K562 (cell line): Measurements from ENCODE around the gene SF3A2. TPM values are rescaled to one million over a fixed set of nuclear protein-coding genes. Genes with fewer than 3 reads are reported as not detected.
A peak's percentile ranks its signal among the peaks of the same experiment; 100 is the strongest.

ENCODE experiments used
- CBX1 ChIP-seq: sonication (generic); IDR thresholded peaks from 2 replicates; pipeline ENCODE4 v1.6.1; 2016; ENCODE audit warnings: antibody characterized with exemption, low read depth, mild to moderate bottlenecking
- CBX2 ChIP-seq: fragments of 200-600 bp; sonication (generic); IDR thresholded peaks from one replicate; pipeline ENCODE4 v1.6.1; 2012; ENCODE audit warnings: mild to moderate bottlenecking, low read length, inconsistent platforms; ENCODE audit not compliant: insufficient read depth, poor library complexity, severe bottlenecking
- ELF1 ChIP-seq: fragments of 200-800 bp; sonication (Bioruptor generic); IDR thresholded peaks from 2 replicates; pipeline ENCODE4 v1.6.1; 2016; ENCODE audit warnings: missing genetic modification characterization, missing compliant biosample characterization
- HOMEZ ChIP-seq: fragments of 250-450 bp; sonication (Bioruptor Pico); IDR thresholded peaks from 2 replicates; pipeline ENCODE4 v1.4.0; 2020; ENCODE audit warnings: mild to moderate bottlenecking, moderate library complexity
- ID3 ChIP-seq, 2 experiments: fragments of 250-450 bp in 1 of 2; fragments of 450-650 bp in 1 of 2; sonication (Bioruptor Pico) in 1 of 2; IDR thresholded peaks; 2 replicates each; pipeline versions ENCODE4 v1.6.1 to v1.8.0; 2016 to 2021; ENCODE audit warnings: mild to moderate bottlenecking in 2 of 2, moderate library complexity in 2 of 2, missing compliant biosample characterization in 1 of 2, missing genetic modification characterization in 1 of 2
- KAT8 ChIP-seq: fragments of 450-650 bp; IDR thresholded peaks from 2 replicates; pipeline ENCODE4 v1.6.1; 2016; ENCODE audit warnings: low read depth, mild to moderate bottlenecking
- MAX ChIP-seq: sonication (generic); formaldehyde crosslinking; IDR thresholded peaks from 2 replicates; pipeline ENCODE4 v1.9.0; 2022; ENCODE audit warnings: mild to moderate bottlenecking, missing genetic modification reagents
- MEIS2 ChIP-seq: fragments of 450-650 bp; IDR thresholded peaks from 2 replicates; pipeline ENCODE4 v1.6.1; 2014; ENCODE audit warnings: mild to moderate bottlenecking; ENCODE audit not compliant: partially characterized antibody
- RBFOX2 ChIP-seq: fragments of 200-400 bp; formaldehyde crosslinking; IDR thresholded peaks from 2 replicates; pipeline ENCODE4 v1.6.1; 2017; ENCODE audit warnings: low read depth, mild to moderate bottlenecking, low read length, moderate library complexity
- RBM15 ChIP-seq: fragments of 200-400 bp; formaldehyde crosslinking; IDR thresholded peaks from 2 replicates; pipeline ENCODE4 v1.6.1; 2018; ENCODE audit warnings: mild to moderate bottlenecking, low read length, moderate library complexity; ENCODE audit not compliant: insufficient read depth
- RNF2 ChIP-seq: sonication (generic); IDR thresholded peaks from 2 replicates; pipeline ENCODE4 v1.6.1; 2016
- SMARCA5 ChIP-seq: fragments of 450-650 bp; IDR thresholded peaks from 2 replicates; pipeline ENCODE4 v1.6.1; 2016
- SMARCC2 ChIP-seq: fragments of 450-650 bp; IDR thresholded peaks from 2 replicates; pipeline ENCODE4 v1.6.1; 2017; ENCODE audit warnings: antibody characterized with exemption, moderate library complexity, mild to moderate bottlenecking, low read depth
- SRSF7 ChIP-seq: fragments of 200-400 bp; formaldehyde crosslinking; optimal IDR thresholded peaks from 2 replicates; pipeline ENCODE3; 2017; ENCODE audit warnings: mild to moderate bottlenecking, low read depth, low read length
- TARDBP ChIP-seq: fragments of 450-650 bp; IDR thresholded peaks from 2 replicates; pipeline ENCODE4 v1.6.1; 2016
- TBL1XR1 ChIP-seq, 2 experiments: IDR thresholded peaks; 2 replicates each; pipeline ENCODE4 v1.6.1; 2012; ENCODE audit warnings: improper control_type of control experiment in 2 of 2, low read length in 2 of 2, mild to moderate bottlenecking in 1 of 2
- ZBTB33 ChIP-seq: sonication (generic); formaldehyde crosslinking; IDR thresholded peaks from 2 replicates; pipeline ENCODE4 v1.8.1; 2023; ENCODE audit warnings: mild to moderate bottlenecking, missing genetic modification reagents
- ZEB2 ChIP-seq: fragments of 450-650 bp; IDR thresholded peaks from 2 replicates; pipeline ENCODE4 v1.6.1; 2016
- ZNF277 ChIP-seq: fragments of 250-450 bp; sonication (Bioruptor Pico); IDR thresholded peaks from 2 replicates; pipeline ENCODE4 v1.8.0; 2022; ENCODE audit warnings: inconsistent platforms, mild to moderate bottlenecking, moderate library complexity, borderline replicate concordance
- ZNF280B ChIP-seq: fragments of 250-450 bp; sonication (Bioruptor Pico); IDR thresholded peaks from 2 replicates; pipeline ENCODE4 v1.5.1; 2021; ENCODE audit warnings: mild to moderate bottlenecking
- polyA plus RNA-seq, 8 experiments: library from polyadenylated mRNA; depleted of rRNA in 4 of 8; stranded (reverse) in 5 of 8; unstranded in 3 of 8; fragments of >200 nt; fragmentation: Nextera tagmentation in 2 of 8; fragmentation: Illumina TruSeq in 1 of 8; extraction: Ambion mirVana in 2 of 8; extraction: Trizol in 1 of 8; gene quantifications; 2 replicates each; pipeline versions ENCODE4 v1.2.1 to v1.2.3, GENCODE V29; 2011 to 2014; ENCODE audit warnings: inconsistent platforms in 1 of 8, missing spikeins in 1 of 8
- total RNA-seq, 7 experiments: library from RNA; depleted of rRNA in 6 of 7; stranded (reverse); fragments of >200 nt in 6 of 7; fragmentation: Illumina TruSeq in 2 of 7; extraction: Trizol in 2 of 7; gene quantifications; 2 replicates each; pipeline versions ENCODE4 v1.2.1 to v1.2.3, GENCODE V29; 2011 to 2021; ENCODE audit warnings: low replicate concordance in 1 of 7

The SF3A2 gene
- total and polyA plus RNA-seq, 9 of the 15 experiments (the other 6 are each of a cell fraction or from before 2014, with no cell fraction given), result 0.17 to 194 (median 22.8) TPM

GRCh38 chr19:2273356-2274184 is 36.9 kb downstream of the SF3A2 start (continued):
- TF ChIP-seq SMARCC2, result no peak
- TF ChIP-seq RNF2, result no peak
- peak; percentile 84 for TF ChIP-seq RBFOX2
- peak; percentile 52; the same call in 1 of the 2 replicates for TF ChIP-seq TARDBP
- 0 out of 2 replicates have a peak, but pooled peaks have one; percentile 7 for TF ChIP-seq ZNF280B (CRISPR knock-in tag)
- TF ChIP-seq CBX2, result no peak
- 0 out of 2 replicates have a peak, but pooled peaks have one; percentile 40 for TF ChIP-seq ZEB2
- TF ChIP-seq MEIS2, result peak; percentile 9
- TF ChIP-seq ELF1 (tag), result peak; percentile 99
- no peak for TF ChIP-seq HOMEZ (CRISPR knock-in tag)
- TF ChIP-seq MAX (CRISPR knock-in tag), result peak; percentile 76
- TF ChIP-seq ZBTB33 (CRISPR knock-in tag), result peak; percentile 78
- no peak for TF ChIP-seq SRSF7
- TF ChIP-seq TBL1XR1 (IDR thresholded peaks at IDR 0.05; ENCODE audit: low read length in 2 of 2), result 0 out of 4 replicates have a peak, but pooled peaks of 1 of the 2 experiments have one; percentile 58
- peak; percentile 85 for TF ChIP-seq CBX1
- TF ChIP-seq ID3 (CRISPR knock-in tag; IDR thresholded peaks at IDR 0.05), result no peak
- TF ChIP-seq ID3 (tag; IDR thresholded peaks at IDR 0.05), result peak; percentile 70; the same call in 1 of the 2 replicates
- TF ChIP-seq SMARCA5, result 0 out of 2 replicates have a peak, but pooled peaks have one; percentile 33
- TF ChIP-seq KAT8, result no peak
- no peak for TF ChIP-seq ZNF277 (CRISPR knock-in tag)
- TF ChIP-seq RBM15, result no peak
